ENCODE data around the gene COG6. TPM values are rescaled to one million over a fixed set of nuclear protein-coding genes. Genes with fewer than 3 reads are reported as not detected.

Gene COG6
- total and polyA plus RNA-seq, 2 of the 13 experiments (the other 11 are each of a cell fraction or from before 2014, with no cell fraction given), result 23.5 to 26.1 TPM

DNA sequence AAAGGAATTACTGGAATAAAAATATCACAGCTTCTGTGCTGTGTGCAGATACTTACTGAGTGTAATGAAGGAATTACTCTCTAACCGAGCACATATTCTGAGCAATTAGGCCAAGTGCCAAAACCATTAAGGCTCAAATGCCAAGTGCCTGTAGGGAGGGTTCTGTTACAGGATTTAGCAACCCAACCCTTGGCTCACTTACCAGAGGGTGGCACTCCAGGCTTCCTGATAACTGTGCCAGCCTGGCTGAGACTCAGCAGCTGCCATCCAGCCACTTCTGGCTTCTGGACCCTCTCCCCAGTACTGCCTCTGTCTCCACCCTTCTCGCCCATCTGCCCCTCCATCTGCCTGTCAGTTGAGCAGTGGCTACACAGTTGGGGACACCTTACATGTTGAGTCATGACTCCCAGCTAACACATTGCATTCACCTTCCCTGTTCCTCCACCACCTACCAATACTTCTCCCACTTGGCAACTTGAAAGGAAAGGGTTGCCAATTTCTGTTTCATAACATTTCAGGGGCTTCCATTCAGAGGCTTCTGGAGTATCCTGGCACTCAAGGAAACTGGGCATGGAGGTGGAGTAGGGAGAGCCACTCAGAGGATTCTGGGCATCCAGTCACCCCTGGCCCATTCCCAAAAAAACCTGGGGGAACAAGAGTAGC lies 110.5 kb downstream of the COG6 start:
- no peak for DNase-seq (ENCODE audit: low spot score)
- intact Hi-C loops (cut with micrococcal nuclease; ENCODE audit: unreplicated experiment) (no loop called here), in situ Hi-C loops (cut with HindIII; ENCODE audit: extremely low pct_ligation_motif_present, low pct_unique_long_range_greater_than_20kb) (no loop called here)
- Histone ChIP-seq H2AFZ (ENCODE audit: low read length) (no peak overlapping the region), H3K27ac (ENCODE audit: extremely low read length, insufficient read depth, low read length) (no peak overlapping the region), H3K9ac (ENCODE audit: insufficient read depth, low read depth, low read length) (no peak overlapping the region), H3K9me3 (ENCODE audit: low read length) (no peaks in the 10 kb centered on the region), H3K79me2 (ENCODE audit: insufficient read depth, low read length) (no peaks in the 10 kb centered on the region), H3K4me3 (replicated peaks in 1 of 3; ENCODE audit: insufficient read depth in 1 of 3, low read depth in 2 of 3, low read length in 3 of 3) (no peak overlapping the region), H3K4me1 (ENCODE audit: insufficient read depth, low read length) (no peaks in the 10 kb centered on the region), H3K36me3 (replicated peaks in 1 of 2; ENCODE audit: control insufficient read depth in 1 of 2, insufficient read depth in 2 of 2, low read length in 2 of 2) (no peaks in the 10 kb centered on the region), H3K4me2 (ENCODE audit: low read depth, low read length) (no peak overlapping the region), H4K20me1 (ENCODE audit: insufficient read depth, low read length) (no peaks in the 10 kb centered on the region), H3K27me3 (ENCODE audit: control insufficient read depth in 1 of 2, insufficient read depth in 2 of 2, low read length in 2 of 2) (no peaks in the 10 kb centered on the region)
- no TSS peak for BruUV-seq (replicated peaks)
- 69% methylated on average over 2 of the region's 2 CpGs for WGBS (ENCODE audit: low lambda C conversion rate)
- no peak for FAIRE-seq
- CTCF ChIA-PET (ENCODE audit: low intra/inter-chr PET ratio, low total read pairs), result no interaction called here
- POLR2A ChIA-PET, result no interaction called here
- ATAC-seq, result no peak
- TF ChIP-seq CTCF (CRISPR knock-in tag; IDR thresholded peaks at IDR 0.05), result peak; percentile 31; the same call in 1 of the 2 replicates
- TF ChIP-seq, protein P1, sequence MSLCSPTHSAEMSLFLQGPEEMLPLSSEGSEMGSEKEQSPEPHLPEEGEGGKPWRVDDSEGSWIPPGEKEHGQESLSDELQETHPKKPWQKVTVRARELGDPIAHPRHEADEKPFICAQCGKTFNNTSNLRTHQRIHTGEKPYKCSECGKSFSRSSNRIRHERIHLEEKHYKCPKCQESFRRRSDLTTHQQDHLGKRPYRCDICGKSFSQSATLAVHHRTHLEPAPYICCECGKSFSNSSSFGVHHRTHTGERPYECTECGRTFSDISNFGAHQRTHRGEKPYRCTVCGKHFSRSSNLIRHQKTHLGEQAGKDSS (CRISPR knock-in tag; IDR thresholded peaks at IDR 0.05; ENCODE audit: borderline replicate concordance, low read depth), result no peak
- no peak for TF ChIP-seq REPIN1 (CRISPR knock-in tag; IDR thresholded peaks at IDR 0.05; ENCODE audit: borderline replicate concordance, low read depth)
- TF ChIP-seq STAG1 (CRISPR knock-in tag; IDR thresholded peaks at IDR 0.05), result peak; percentile 30

Data from HepG2 (cell line).